Kidney epithelial cell (primary cell): ENCODE data around the gene BRMS1. TPM values are rescaled to one million over a fixed set of nuclear protein-coding genes. Genes with fewer than 3 reads are reported as not detected.

ENCODE experiments used
- DNase-seq: peaks from one replicate; pipeline ENCODE4 v3.0.0-alpha.2; 2010; ENCODE audit warnings: low read depth
- H3K27me3 ChIP-seq: 2 replicates; pipeline ENCODE4 v1.6.0; 2011; ENCODE audit warnings: low read length; ENCODE audit not compliant: control insufficient read depth, insufficient read depth
- H3K36me3 ChIP-seq: 2 replicates; pipeline ENCODE4 v1.5.1; 2011; ENCODE audit warnings: low read length; ENCODE audit not compliant: control insufficient read depth, insufficient read depth
- H3K4me3 ChIP-seq: 2 replicates; pipeline ENCODE4 v1.5.1; 2011; ENCODE audit warnings: low read depth, mild to moderate bottlenecking, control low read depth, low read length
- total RNA-seq: library from RNA; depleted of rRNA; stranded (reverse); fragments of >200 nt; gene quantifications from 2 replicates; pipeline ENCODE4 v1.2.3, GENCODE V29; 2015
- TF ChIP-seq, protein P1 (sequence below): IDR thresholded peaks from 2 replicates; pipeline ENCODE4 v1.5.1; 2011; ENCODE audit warnings: mild to moderate bottlenecking, moderate library complexity, low read length, control low read depth, inconsistent platforms; ENCODE audit not compliant: insufficient read depth, poor library complexity, severe bottlenecking

BRMS1 gene
- total RNA-seq, 1 donor from 2014 or later = 84.9 TPM

DNA sequence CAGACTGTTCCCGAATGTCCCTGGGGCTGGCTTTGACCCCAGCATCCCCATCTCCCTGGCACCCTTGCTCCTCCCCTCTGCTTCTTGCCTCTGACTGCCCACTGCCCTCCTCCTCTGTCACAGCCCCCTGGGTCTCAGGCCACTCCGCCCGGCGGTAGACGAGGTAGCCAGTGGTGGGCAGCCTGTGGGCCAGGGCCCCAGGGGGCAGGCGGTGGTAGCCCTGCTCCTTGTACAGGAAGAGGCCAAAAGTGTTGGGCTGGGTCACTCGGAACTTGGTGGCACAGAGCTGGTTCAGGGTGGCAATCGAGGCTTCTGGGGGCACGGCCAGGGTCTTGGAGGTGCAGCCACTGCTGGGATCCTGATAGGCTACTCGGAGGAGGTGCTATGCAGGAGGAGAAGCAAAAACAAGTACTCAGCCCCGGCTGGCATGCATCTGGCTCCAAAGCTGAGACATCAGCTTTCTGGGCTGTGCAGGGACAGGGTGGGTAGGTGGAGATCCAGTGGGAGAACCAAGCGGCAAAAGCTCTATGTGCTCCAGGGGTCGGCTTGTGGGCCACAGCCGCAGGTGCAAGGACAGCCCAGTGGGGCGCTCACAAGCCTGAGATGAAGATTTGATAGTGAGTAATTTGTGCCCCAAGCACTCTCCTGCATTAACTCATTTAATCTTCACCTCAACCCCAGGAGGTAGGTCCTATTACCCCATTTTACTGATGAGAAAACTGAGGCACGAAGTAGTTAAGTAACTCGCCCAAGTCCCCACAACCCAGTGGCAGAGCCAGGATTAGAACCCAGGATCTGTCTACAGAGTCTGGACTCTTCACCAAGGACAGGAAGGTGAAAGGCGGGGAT, 12.3 kb downstream of the BRMS1 start:
- H3K36me3 ChIP-seq = no peaks in the 10 kb centered on the region
- no peak overlapping the region for H3K4me3 ChIP-seq
- TF ChIP-seq, protein P1, sequence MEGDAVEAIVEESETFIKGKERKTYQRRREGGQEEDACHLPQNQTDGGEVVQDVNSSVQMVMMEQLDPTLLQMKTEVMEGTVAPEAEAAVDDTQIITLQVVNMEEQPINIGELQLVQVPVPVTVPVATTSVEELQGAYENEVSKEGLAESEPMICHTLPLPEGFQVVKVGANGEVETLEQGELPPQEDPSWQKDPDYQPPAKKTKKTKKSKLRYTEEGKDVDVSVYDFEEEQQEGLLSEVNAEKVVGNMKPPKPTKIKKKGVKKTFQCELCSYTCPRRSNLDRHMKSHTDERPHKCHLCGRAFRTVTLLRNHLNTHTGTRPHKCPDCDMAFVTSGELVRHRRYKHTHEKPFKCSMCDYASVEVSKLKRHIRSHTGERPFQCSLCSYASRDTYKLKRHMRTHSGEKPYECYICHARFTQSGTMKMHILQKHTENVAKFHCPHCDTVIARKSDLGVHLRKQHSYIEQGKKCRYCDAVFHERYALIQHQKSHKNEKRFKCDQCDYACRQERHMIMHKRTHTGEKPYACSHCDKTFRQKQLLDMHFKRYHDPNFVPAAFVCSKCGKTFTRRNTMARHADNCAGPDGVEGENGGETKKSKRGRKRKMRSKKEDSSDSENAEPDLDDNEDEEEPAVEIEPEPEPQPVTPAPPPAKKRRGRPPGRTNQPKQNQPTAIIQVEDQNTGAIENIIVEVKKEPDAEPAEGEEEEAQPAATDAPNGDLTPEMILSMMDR = no peak
- DNase-seq = no peak
- no peaks in the 10 kb centered on the region for H3K27me3 ChIP-seq

DNA sequence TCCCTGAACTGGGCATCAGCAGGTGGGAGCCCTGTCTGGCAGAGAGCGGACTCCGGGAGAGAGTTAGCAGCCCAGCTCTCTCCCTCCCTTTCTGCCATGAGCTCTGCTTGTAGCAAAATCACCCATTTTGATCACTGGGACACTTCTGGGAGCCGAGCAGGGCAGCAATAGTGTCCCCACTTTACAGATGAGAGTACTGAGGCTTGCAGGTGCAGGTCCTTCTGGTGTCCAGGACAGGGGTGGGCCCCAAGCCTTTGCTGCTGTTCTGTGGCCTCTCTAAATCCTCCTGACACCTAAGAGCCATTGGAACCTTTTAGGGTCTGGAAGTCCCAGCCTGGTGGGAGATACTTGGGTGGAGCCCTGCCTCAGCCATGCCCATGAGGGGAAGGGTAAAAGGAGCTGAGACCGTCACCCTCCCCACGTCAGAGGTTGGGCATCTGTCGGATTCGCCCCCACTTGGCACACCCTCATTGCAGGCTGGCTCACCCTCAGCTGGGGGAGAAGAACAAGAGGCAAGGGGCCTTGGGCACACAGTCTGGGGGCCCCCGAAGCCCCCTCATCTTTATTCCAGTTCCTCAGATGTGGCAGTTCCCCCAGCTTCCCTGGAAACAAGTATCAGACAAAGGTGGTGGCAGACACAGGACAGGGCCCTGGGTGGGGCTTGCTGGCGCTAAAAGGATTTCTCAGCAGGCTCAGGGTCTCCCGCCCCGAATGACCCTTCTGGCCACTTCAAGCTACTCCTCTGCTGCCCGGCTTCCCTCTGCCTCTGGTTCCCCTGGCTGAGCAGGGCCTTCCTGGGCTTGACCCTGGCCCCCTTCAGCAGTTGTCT, 13.1 kb downstream of the BRMS1 start:
- H3K27me3 ChIP-seq = no peaks in the 10 kb centered on the region
- no peak overlapping the region for H3K4me3 ChIP-seq
- no peaks in the 10 kb centered on the region for H3K36me3 ChIP-seq
- DNase-seq = no peak
- TF ChIP-seq, protein P1 = no peak

DNA sequence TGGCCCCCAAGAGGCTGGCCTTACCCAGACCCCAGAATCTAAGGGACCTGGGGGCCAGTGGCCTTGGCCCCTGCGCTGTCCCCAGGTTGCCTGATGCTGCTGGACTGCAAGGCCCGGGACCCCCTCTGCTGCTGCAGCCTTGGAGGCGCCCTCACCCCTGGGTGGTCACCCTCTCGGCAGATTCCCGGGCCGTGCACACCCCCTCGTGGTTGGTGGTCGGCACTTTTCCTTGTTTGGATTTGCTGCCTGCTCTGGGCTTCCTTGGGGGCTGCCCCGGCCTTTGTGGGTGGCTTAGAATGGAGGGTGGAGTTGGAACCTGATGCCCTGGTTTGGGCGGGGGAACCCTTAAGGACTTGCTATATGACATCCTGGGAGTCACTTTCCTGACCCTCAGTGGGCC, 14.0 kb downstream of the BRMS1 start:
- DNase-seq = no peak
- no peak overlapping the region for H3K4me3 ChIP-seq
- TF ChIP-seq, protein P1 = no peak
- H3K36me3 ChIP-seq = no peaks in the 10 kb centered on the region
- no peaks in the 10 kb centered on the region for H3K27me3 ChIP-seq

DNA sequence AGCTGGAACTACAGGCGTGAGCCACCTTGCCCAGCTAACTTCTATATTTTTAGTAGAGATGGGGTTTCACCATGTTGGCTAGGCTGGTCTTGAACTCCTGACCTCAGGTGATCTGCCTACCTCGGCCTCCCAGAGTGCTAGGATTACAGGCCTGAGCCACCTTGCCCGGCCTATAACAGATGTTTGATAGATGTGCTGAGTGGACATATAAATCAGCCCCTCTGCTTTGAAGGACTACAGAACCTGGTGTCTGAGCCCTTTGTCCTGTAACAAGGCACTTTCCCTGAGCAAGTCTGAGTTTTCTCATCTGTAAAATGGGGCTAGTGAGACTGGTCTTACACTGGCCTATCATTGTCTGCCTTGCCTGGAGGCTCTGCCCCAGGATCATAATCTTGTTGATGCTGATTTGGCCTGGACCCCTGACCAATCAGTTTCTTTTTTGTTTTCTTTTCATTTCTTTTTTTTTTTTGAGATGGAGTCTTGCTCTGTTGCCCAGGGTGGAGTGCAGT, 15.7 kb downstream of the BRMS1 start:
- Histone ChIP-seq H3K27me3 (no peaks in the 10 kb centered on the region), H3K4me3 (no peak overlapping the region), H3K36me3 (no peaks in the 10 kb centered on the region)
- no peak for DNase-seq
- TF ChIP-seq, protein P1 = no peak

DNA sequence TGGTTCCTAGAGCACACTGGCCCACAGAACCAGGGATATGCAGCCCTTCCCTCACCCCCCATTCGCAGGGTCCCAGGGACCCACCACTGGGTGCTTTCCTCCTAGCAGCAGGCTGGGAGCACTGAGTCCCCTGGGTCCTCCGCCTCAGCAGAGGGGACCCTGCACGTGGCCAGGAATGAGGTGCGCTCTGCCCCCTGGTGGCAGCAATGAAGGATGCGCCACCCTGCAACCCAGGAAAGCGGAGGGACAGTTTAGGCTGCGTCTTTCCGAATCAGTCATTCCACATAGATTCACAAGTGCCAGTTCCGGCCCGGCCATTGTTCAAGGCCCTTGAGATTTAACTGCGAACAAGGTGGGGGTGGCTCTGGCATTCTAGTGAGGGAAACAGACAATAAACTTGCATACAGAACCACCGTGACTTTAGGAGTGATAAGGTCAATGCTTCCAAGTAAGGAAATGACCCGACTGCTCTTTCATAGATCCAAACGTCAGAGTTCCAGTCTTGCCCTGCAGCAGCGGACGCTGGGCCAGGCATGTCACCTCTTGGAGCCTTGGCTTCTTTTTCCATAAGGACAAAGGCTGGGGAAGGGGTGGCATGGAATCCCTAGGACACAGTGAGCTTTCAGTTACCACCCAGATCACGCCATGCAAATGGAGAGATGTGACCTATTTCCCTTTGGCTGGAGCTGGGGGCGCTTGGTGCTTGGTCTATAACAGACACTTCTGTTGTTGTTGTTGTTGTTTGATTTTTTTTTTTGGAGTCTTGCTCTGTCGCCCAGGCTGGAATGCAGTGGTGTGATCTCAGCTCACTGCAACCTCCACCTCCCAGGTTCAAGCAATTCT, 16.4 kb downstream of the BRMS1 start:
- DNase-seq = no peak

More for the DNA sequence above, 16.4 kb downstream of the BRMS1 start:
- Histone ChIP-seq H3K36me3 (no peaks in the 10 kb centered on the region), H3K4me3 (no peak overlapping the region), H3K27me3 (no peaks in the 10 kb centered on the region)
- TF ChIP-seq, protein P1 = peak; percentile 91
